GM19397 (cell line): ENCODE measurements around the gene CCSAP.
"Not testable (repeated sequence)": the region's sequence is repeated elsewhere in the genome, so short reads cannot be mapped to it uniquely, and the experiment has no call there.

ENCODE experiments used
- ATAC-seq: cut with Tn5 transposase; IDR thresholded peaks from one replicate; pipeline ENCODE4 v1.9.1; 2021; ENCODE audit warnings: mild to moderate bottlenecking, moderate library complexity; ENCODE audit not compliant: unreplicated experiment

CCSAP gene

GRCh38 chr1:229327765-229328164 is 15.1 kb downstream of the CCSAP start:
- ATAC-seq, result not testable (repeated sequence)

DNA sequence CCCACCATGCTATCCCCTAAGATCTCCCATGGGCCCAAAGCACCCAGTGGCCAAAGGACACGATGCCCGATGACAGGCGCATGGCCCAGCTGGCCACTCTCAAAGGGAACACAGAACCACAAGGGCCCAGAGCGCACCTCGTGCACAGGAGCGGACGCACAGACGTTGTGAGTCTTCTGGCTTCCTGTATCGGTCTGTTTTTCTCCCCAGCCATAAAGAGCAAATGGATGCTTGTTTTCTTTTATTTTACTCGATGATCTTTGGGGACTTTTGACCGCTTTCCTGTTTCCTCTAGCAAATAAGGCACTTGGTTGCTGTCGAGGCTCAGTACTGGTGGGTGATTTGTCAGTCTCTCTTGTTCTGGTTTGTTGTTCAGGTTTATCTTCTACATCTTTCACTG is 16.2 kb downstream of the CCSAP start:
- no peak for ATAC-seq

DNA sequence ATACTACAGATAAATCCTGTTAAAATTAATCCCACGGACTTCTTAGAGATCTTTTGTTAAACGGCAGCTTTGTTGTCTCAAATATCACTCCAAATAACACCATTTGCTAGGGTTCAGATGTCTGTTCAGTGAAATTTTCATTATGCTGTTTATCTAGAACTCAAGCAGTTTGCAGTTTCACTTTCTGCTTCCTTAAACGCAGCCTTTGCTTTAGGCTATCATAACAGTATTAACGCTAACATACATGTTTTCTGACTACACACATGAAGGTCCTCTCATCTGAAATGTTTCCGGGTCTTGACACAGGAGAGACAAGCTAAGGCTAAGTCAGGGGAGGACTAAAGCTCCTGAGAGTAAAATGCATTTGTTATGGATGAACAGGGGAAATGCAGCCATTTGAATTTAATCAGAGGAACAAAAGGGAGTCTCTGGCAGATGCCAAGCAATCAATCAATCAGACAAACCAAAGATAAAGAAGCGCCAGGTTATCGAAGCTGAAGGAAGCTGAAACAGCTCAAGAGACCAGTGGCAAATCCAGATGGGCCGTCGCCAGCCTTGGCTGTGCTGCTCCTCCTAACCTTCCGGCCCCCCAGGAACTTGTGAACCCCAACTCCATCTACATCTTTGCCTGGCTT is 16.9 kb downstream of the CCSAP start:
- ATAC-seq, result no peak

GRCh38 chr1:229325401-229325800 is 17.4 kb downstream of the CCSAP start:
- no peak for ATAC-seq

GRCh38 chr1:229323885-229324553 is 18.8 kb downstream of the CCSAP start:
- no peak for ATAC-seq

GRCh38 chr1:229323201-229323600 is 19.6 kb downstream of the CCSAP start:
- ATAC-seq, result no peak

GRCh38 chr1:229319487-229319886 is 23.4 kb downstream of the CCSAP start:
- no peak for ATAC-seq

DNA sequence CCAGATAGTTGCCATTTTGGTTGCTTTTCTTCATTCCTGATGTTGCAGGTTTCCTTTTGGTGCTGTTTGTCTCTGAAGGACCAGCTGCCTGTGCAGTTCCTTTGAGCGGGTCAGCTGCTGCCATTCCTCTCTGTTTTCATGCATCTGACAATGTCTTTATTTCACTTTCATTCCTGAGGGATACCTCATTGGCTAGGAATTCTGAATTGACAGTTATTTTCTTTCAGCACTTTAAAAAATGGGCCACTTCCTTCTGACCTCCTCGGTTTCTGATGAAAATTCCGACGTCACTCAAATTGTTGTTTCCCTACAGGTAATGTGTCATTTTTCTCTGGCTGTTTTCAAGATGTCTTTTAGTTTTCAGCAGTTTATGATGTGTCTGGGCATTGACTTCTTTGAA is 24.8 kb downstream of the CCSAP start:
- ATAC-seq, result no peak

GRCh38 chr1:229316166-229316565 is 26.7 kb downstream of the CCSAP start:
- ATAC-seq, result no peak

- ATAC-seq, result no peak
These were observed 32.0 kb downstream of the CCSAP start for GRCh38 chr1:229310833-229311232.

DNA sequence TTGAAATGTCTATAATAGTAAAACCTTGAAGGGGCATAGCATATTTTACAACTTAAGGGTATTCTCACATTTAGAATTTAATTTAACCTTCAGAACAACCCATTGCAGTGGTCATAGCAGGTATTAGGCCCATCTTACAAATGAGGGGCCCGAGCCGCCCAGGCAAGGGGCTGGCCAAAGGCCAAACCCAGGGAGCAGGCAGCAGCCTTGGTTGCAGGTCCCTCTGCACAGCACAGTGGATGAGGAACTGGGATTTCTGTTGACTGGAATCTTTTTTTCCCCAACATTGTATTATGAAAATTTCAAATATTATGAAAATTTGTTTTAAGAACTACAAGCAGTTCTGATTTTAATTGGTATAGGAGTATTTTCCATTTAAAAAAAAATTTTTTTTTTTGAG is 33.2 kb downstream of the CCSAP start:
- ATAC-seq, result no peak

DNA sequence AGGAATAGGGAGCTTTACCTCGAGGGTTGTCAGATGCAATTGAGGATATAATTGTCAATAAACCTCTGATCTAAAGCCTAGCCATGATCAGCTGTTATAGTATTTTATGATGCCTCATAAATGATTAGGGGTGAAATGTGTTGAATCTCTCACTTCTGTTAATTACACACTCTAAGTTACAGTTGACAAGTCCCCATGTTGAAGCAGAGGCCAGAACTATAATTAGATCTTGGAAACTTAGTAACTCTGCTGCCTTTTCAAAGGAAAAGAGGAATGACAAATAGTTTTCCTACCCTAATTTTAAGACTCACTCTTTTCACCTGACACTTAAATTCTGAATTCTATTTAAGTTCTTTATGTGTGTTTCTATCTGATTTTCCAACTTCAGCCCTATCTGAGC is 33.8 kb downstream of the CCSAP start:
- no peak for ATAC-seq

GRCh38 chr1:229305392-229305791 is 37.5 kb downstream of the CCSAP start:
- ATAC-seq, result no peak

DNA sequence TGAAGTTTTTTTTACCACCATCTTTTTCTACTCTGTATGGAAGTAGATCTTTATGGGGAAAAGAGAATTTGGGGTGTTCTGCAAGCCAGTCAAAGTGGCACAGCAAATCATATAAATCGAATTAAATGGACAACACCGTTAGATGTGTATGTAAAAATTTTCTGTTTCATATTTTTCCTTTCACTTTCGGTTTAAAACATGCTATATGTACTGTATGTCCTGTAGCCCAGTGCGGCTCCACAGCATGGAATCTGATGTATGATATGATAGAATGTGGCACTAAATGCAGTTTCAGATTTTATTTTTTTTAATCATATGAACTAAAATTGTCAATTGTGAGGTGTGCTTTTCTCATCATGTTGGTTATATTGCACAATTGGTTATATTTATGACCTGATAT is 39.0 kb downstream of the CCSAP start:
- no peak for ATAC-seq

DNA sequence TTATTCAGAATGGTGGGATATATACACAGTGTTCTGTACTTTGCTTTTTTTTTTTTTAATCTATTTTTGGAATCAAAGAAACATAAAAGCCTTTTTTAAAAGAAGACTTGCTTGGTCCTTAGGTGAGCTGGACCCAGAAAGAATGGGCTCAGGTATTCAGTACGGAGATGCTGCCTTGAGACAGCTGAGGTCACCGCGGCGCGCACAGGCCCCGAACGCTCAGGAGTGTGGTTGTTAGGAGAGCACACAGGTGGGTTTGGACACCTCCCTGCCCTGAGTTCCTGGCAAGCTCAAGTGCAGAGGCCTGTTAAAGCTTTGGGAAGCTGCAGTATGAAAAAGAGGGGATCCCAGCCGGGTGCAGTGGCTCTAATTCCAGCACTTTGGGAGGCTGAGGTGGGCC is 40.1 kb downstream of the CCSAP start:
- ATAC-seq, result no peak

GRCh38 chr1:229300099-229300757 is 42.6 kb downstream of the CCSAP start:
- ATAC-seq, result no peak

DNA sequence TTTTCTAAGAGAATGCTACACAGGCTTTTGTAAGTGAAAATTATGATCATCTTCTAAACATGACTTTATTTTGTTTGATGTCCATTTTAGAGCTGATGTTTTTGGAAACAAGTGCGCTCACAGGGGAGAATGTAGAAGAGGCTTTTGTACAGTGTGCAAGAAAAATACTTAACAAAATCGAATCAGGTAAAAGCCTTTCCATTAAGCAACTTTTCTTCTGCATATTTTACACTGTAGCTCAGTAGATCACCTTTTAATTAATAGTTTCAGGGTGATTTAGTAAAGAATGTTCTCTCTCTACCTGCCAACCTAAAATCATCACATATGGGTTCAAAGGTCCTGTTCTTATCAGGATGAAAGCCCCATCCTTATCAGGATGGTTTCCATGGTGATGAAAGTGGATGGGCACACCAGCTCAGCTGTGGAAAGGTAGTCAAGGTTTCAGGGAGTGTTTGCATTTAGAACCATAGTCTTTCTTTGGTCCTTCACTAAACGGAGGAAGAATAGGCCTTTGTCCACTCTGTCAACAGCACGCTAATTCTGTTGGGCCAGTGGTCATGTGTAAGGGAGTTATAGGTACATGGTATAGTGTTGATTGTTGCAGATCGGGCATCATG is 43.9 kb downstream of the CCSAP start:
- no peak for ATAC-seq

GRCh38 chr1:229298420-229298819 is 44.4 kb downstream of the CCSAP start:
- ATAC-seq, result no peak

DNA sequence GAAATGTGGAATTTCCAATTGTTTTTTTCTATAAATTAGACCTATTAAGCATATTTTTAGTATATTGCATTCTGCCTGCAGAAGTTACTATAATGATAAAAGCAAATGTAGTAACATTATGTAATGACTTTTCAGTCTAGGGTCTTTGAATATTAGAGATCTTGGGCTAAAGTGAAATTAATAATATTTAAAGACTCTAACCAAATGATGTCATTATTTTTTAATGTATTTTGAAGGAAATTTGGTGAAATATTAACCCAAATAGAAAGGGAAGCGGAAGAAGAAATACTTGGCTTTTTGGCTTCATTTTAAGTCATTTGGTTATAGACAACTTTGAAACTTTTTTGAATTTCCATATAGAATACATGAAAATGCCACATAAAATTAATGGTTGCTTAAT is 45.1 kb downstream of the CCSAP start:
- no peak for ATAC-seq

DNA sequence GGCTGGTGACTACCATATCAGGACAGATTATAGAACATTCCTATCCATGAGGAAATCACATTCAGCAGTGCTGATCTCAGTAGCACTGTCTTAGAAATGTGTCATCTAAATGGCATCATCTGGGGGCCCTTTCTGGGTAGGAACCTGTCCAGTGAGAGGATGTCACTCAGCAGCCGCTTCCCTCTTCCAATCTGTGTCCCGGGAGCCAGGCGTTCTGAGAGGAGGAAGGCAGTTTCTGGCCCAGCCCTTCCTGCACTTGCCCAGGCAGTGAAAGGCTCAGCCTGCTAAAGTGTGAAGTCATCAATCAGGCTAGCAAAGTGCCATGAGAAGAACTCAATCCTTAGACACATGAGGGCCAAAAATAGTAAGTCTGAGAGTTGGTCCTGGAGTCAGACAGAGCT is 46.3 kb downstream of the CCSAP start:
- ATAC-seq, result no peak

GRCh38 chr1:229295745-229296144 is 47.1 kb downstream of the CCSAP start:
- no peak for ATAC-seq
